Liver (tissue), 9 donors: Measurements from ENCODE around the gene TMEM212. TPM values are rescaled to one million over a fixed set of nuclear protein-coding genes. Genes with fewer than 3 reads are reported as not detected.
A peak's percentile ranks its signal among the peaks of the same experiment; 100 is the strongest.

Experiments used
- DNase-seq: peaks from one replicate; pipeline ENCODE4 v3.0.0-alpha.2; 2017; ENCODE audit warnings: low spot score
- H3K27ac ChIP-seq, 2 donors: one replicate each; pipeline ENCODE4 v1.7.0; 2013; ENCODE audit warnings: inconsistent platforms in 2 of 2, low read length in 2 of 2, control low read depth in 1 of 2, low read depth in 1 of 2, mild to moderate bottlenecking in 1 of 2
- H3K27me3 ChIP-seq, 4 donors: one replicate each; pipeline versions ENCODE4 v1.6.1 to v1.7.0; 2013; ENCODE audit warnings: low read length in 3 of 4, inconsistent platforms in 1 of 4, mild to moderate bottlenecking in 1 of 4, moderate library complexity in 1 of 4; ENCODE audit not compliant: control insufficient read depth in 4 of 4, insufficient read depth in 4 of 4
- H3K36me3 ChIP-seq, 4 donors: one replicate each; pipeline versions ENCODE4 v1.6.1 to v1.7.0; 2013; ENCODE audit warnings: low read length in 3 of 4, mild to moderate bottlenecking in 3 of 4, low read depth in 1 of 4, moderate library complexity in 1 of 4; ENCODE audit not compliant: control insufficient read depth in 4 of 4, insufficient read depth in 3 of 4
- H3K4me1 ChIP-seq, 4 donors: one replicate each; pipeline versions ENCODE4 v1.6.1 to v1.7.0; 2013; ENCODE audit warnings: low read length in 3 of 4, mild to moderate bottlenecking in 3 of 4, moderate library complexity in 1 of 4; ENCODE audit not compliant: control insufficient read depth in 4 of 4, insufficient read depth in 4 of 4
- H3K4me3 ChIP-seq, 3 donors: one replicate each; pipeline versions ENCODE4 v1.6.1 to v1.7.0; 2013; ENCODE audit warnings: low read length in 3 of 3, control low read depth in 1 of 3, low read depth in 1 of 3, mild to moderate bottlenecking in 1 of 3
- H3K9ac ChIP-seq, 2 donors: one replicate each; pipeline ENCODE4 v1.7.0; 2013; ENCODE audit warnings: low read length in 2 of 2, mild to moderate bottlenecking in 2 of 2, moderate library complexity in 2 of 2, control low read depth in 1 of 2, low read depth in 1 of 2
- H3K9me3 ChIP-seq, 4 donors: one replicate each; pipeline versions ENCODE4 v1.6.1 to v1.7.0; 2013; ENCODE audit warnings: low read length in 3 of 4; ENCODE audit not compliant: control insufficient read depth in 4 of 4
- ATF3 ChIP-seq: IDR thresholded peaks from 2 replicates; pipeline ENCODE4 v1.6.1; 2016; ENCODE audit warnings: antibody characterized with exemption
- EGR1 ChIP-seq, 2 donors: IDR thresholded peaks; 2 replicates each; pipeline ENCODE4 v1.6.1; 2016 to 2018; ENCODE audit warnings: antibody characterized with exemption in 2 of 2, low read depth in 2 of 2
- FOXA1 ChIP-seq: IDR thresholded peaks from 2 replicates; pipeline ENCODE4 v1.6.1; 2016; ENCODE audit warnings: antibody characterized with exemption
- FOXA2 ChIP-seq: IDR thresholded peaks from 2 replicates; pipeline ENCODE4 v1.6.1; 2016; ENCODE audit warnings: antibody characterized with exemption
- GABPA ChIP-seq, 2 donors: IDR thresholded peaks in 1 of 2; conservative IDR thresholded peaks in 1 of 2; 2 replicates each; pipeline ENCODE4 v1.6.1; 2016; ENCODE audit warnings: antibody characterized with exemption in 2 of 2, mild to moderate bottlenecking in 1 of 2, moderate library complexity in 1 of 2
- HNF4A ChIP-seq, 2 donors: conservative IDR thresholded peaks; 2 replicates each; pipeline ENCODE4 v1.6.1; 2016; ENCODE audit warnings: antibody characterized with exemption in 2 of 2, mild to moderate bottlenecking in 2 of 2
- HNF4G ChIP-seq: IDR thresholded peaks from 2 replicates; pipeline ENCODE4 v1.6.1; 2016; ENCODE audit warnings: antibody characterized with exemption
- JUND ChIP-seq, 2 donors: IDR thresholded peaks; 2 replicates each; pipeline ENCODE4 v1.6.1; 2016; ENCODE audit warnings: antibody characterized with exemption in 2 of 2
- MAX ChIP-seq: IDR thresholded peaks from 2 replicates; pipeline ENCODE4 v1.6.1; 2016; ENCODE audit warnings: antibody characterized with exemption
- NR2F2 ChIP-seq: IDR thresholded peaks from 2 replicates; pipeline ENCODE4 v1.6.1; 2016; ENCODE audit warnings: antibody characterized with exemption
- RAD21 ChIP-seq, 2 donors: IDR thresholded peaks; 2 replicates each; pipeline ENCODE4 v1.6.1; 2016; ENCODE audit warnings: antibody characterized with exemption in 2 of 2, mild to moderate bottlenecking in 2 of 2
- RXRA ChIP-seq, 2 donors: IDR thresholded peaks; 2 replicates each; pipeline ENCODE4 v1.6.1; 2017 to 2018; ENCODE audit warnings: antibody characterized with exemption in 2 of 2, mild to moderate bottlenecking in 1 of 2
- SP1 ChIP-seq: IDR thresholded peaks from 2 replicates; pipeline ENCODE4 v1.6.1; 2018; ENCODE audit warnings: antibody characterized with exemption, mild to moderate bottlenecking
- TAF1 ChIP-seq: conservative IDR thresholded peaks from 2 replicates; pipeline ENCODE4 v1.6.1; 2016; ENCODE audit warnings: antibody characterized with exemption, mild to moderate bottlenecking
- YY1 ChIP-seq: IDR thresholded peaks from 2 replicates; pipeline ENCODE4 v1.6.1; 2016; ENCODE audit warnings: antibody characterized with exemption, mild to moderate bottlenecking
- ZBTB33 ChIP-seq: IDR thresholded peaks from 2 replicates; pipeline ENCODE4 v1.6.1; 2016; ENCODE audit warnings: antibody characterized with exemption
- WGBS: extraction: QIAGEN DNeasy Blood & Tissue Kit; methylation state at CpG from one replicate; pipeline ENCODE4 v1.1.7; 2013; 5-methylcytosine and 5-hydroxymethylcytosine counted together
- polyA plus RNA-seq, 2 donors: library from polyadenylated mRNA; stranded (reverse) in 1 of 2; unstranded in 1 of 2; fragments of 200-250 nt in 1 of 2; fragments of >200 nt in 1 of 2; fragmentation: Nextera tagmentation in 1 of 2; extraction: Ambion mirVana in 1 of 2; gene quantifications; one replicate each; pipeline versions ENCODE4 v1.2.1 to v1.2.3, GENCODE V29; 2013 to 2015
- total RNA-seq, 2 donors: library from RNA; depleted of rRNA; stranded (reverse); fragments of >200 nt; gene quantifications; one replicate each; pipeline ENCODE4 v1.2.3, GENCODE V29; 2014
- TF ChIP-seq, protein P1 (sequence below): fragments of 150-350 bp; IDR thresholded peaks from 2 replicates; pipeline ENCODE4 v1.5.1; 2017; ENCODE audit warnings: improper control_type of control experiment, low read depth, low read length; ENCODE audit not compliant: missing input control
- TF ChIP-seq, protein P2 (sequence below): IDR thresholded peaks from 2 replicates; pipeline ENCODE4 v1.6.1; 2016; ENCODE audit warnings: antibody characterized with exemption, mild to moderate bottlenecking
- donor health status: healthy.
- donor health status: healthy.
- donor health status: healthy.
- donor health status: healthy.
- donor health status: healthy.

The TMEM212 gene
- total and polyA plus RNA-seq, 4 donors: not detected

DNA sequence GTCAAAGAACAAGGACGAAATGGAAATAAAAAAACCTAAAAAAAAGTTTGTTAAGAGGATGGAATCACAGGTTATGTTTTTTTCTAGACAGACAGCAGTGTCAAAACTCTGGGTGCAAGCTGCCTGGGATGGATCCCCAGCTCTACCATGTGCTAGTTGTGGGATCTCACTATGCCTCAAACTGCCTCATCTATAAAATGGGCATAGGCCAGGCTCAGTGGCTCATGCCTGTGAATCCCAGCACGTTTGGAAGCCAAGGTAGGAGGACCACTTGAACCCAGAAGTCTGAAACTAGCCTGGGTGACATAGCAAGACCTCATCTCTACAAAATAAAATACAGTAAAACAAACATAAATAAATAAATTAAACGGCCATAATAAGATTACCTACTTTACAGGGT lies 37.5 kb upstream of the TMEM212 start:
- no peak for DNase-seq
- no peak overlapping the region for H3K9ac ChIP-seq
- H3K9me3 ChIP-seq: no peaks in the 10 kb centered on the region
- H3K36me3 ChIP-seq: no peaks in the 10 kb centered on the region
- H3K4me3 ChIP-seq: no peak overlapping the region
- H3K27me3 ChIP-seq: no peaks in the 10 kb centered on the region
- no peak for TF ChIP-seq FOXA2
- TF ChIP-seq NR2F2: no peak
- TF ChIP-seq MAX: no peak
- WGBS: 63% methylated on average over 3 of the region's 3 CpGs
- no peak overlapping the region for H3K27ac ChIP-seq
- H3K4me1 ChIP-seq: peaks cover 2 to 27% (median 10%) of the 10 kb centered on the region in 4 donors

DNA sequence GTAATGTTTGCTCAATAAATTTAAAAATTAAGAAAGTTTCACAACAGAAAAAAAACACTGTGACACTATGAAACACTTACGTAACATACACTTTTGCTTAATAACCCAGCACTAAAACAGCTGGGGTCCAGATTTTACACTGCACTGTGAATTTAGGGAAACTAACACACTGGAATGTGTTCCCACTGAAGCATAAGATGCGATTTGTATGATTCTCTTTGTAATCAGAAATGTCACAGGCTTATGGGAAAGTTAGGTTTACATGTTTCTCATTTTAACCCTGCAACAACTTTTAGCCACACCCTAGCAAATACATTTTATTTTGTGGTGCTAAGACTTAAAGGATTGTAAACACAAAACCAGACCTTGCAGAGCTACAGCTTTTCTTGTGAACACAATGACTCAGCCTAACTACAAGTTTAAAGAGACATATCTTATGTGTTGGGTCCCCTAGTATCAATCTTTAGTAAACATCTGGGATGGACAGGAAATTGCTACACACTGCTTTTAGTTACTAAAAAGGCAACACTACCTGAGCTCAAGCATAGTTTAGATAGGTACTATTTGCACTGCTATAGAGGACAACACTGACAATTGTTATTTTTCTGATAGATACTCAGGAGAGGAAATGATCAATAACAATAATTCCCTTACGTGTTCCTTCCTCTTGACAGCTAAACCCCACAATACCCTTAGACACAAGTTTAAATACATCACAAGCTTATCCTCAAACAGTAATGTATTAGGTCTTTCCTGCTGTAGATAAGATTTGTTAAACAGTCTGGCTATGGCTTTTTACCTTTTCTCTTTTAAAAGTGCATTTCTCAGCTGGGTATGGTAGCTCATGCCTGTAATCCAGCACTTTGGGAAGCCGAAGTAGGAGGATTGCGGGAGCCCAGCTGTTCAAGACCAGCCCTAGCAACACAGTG lies 36.7 kb upstream of the TMEM212 start:
- Histone ChIP-seq H3K9me3 (no peaks in the 10 kb centered on the region), H3K27ac (peak overlapping the region; percentile 5 to 49), H3K4me1 (peaks cover 5 to 34% (median 14%) of the 10 kb centered on the region in 4 donors), H3K4me3 (no peak overlapping the region), H3K9ac (no peak overlapping the region), H3K27me3 (no peaks in the 10 kb centered on the region), H3K36me3 (no peaks in the 10 kb centered on the region)
- no peak for DNase-seq
- 58% methylated on average over 5 of the region's 5 CpGs for WGBS
- no peak for TF ChIP-seq ZBTB33
- TF ChIP-seq RXRA (IDR thresholded peaks at IDR 0.05): peak in 1 of 2 donors; percentile 8
- peak in 1 of 2 donors; percentile 45 for TF ChIP-seq HNF4A (conservative IDR thresholded peaks at IDR 0.05)
- TF ChIP-seq RAD21 (IDR thresholded peaks at IDR 0.05): peak in 1 of 2 donors; percentile 5
- TF ChIP-seq, protein P1, sequence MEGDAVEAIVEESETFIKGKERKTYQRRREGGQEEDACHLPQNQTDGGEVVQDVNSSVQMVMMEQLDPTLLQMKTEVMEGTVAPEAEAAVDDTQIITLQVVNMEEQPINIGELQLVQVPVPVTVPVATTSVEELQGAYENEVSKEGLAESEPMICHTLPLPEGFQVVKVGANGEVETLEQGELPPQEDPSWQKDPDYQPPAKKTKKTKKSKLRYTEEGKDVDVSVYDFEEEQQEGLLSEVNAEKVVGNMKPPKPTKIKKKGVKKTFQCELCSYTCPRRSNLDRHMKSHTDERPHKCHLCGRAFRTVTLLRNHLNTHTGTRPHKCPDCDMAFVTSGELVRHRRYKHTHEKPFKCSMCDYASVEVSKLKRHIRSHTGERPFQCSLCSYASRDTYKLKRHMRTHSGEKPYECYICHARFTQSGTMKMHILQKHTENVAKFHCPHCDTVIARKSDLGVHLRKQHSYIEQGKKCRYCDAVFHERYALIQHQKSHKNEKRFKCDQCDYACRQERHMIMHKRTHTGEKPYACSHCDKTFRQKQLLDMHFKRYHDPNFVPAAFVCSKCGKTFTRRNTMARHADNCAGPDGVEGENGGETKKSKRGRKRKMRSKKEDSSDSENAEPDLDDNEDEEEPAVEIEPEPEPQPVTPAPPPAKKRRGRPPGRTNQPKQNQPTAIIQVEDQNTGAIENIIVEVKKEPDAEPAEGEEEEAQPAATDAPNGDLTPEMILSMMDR: no peak
- peak; percentile 36 for TF ChIP-seq FOXA2
- TF ChIP-seq YY1: no peak
- TF ChIP-seq SP1: no peak
- no peak for TF ChIP-seq TAF1
- TF ChIP-seq JUND (IDR thresholded peaks at IDR 0.05): peak in 1 of 2 donors; percentile 44
- no peak for TF ChIP-seq MAX
- TF ChIP-seq EGR1 (IDR thresholded peaks at IDR 0.05; ENCODE audit: low read depth in 2 of 2): no peak
- peak; percentile 10 for TF ChIP-seq FOXA1
- no peak for TF ChIP-seq NR2F2
- TF ChIP-seq HNF4G: no peak
- TF ChIP-seq, protein P2, sequence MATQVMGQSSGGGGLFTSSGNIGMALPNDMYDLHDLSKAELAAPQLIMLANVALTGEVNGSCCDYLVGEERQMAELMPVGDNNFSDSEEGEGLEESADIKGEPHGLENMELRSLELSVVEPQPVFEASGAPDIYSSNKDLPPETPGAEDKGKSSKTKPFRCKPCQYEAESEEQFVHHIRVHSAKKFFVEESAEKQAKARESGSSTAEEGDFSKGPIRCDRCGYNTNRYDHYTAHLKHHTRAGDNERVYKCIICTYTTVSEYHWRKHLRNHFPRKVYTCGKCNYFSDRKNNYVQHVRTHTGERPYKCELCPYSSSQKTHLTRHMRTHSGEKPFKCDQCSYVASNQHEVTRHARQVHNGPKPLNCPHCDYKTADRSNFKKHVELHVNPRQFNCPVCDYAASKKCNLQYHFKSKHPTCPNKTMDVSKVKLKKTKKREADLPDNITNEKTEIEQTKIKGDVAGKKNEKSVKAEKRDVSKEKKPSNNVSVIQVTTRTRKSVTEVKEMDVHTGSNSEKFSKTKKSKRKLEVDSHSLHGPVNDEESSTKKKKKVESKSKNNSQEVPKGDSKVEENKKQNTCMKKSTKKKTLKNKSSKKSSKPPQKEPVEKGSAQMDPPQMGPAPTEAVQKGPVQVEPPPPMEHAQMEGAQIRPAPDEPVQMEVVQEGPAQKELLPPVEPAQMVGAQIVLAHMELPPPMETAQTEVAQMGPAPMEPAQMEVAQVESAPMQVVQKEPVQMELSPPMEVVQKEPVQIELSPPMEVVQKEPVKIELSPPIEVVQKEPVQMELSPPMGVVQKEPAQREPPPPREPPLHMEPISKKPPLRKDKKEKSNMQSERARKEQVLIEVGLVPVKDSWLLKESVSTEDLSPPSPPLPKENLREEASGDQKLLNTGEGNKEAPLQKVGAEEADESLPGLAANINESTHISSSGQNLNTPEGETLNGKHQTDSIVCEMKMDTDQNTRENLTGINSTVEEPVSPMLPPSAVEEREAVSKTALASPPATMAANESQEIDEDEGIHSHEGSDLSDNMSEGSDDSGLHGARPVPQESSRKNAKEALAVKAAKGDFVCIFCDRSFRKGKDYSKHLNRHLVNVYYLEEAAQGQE: no peak
- TF ChIP-seq GABPA (IDR thresholded peaks at IDR 0.05 in 1 of 2, conservative IDR thresholded peaks at IDR 0.05 in 1 of 2): peak in 1 of 2 donors; percentile 56
- TF ChIP-seq ATF3: no peak
